ENCODE results near the gene WDR33. TPM values are rescaled to one million over a fixed set of nuclear protein-coding genes. Genes with fewer than 3 reads are reported as not detected.
"Not testable (repeated sequence)": the region's sequence is repeated elsewhere in the genome, so short reads cannot be mapped to it uniquely, and the experiment has no call there.

Gene WDR33
- total RNA-seq, 2 donors from 2014 or later: 41.8 to 48.6 TPM

DNA sequence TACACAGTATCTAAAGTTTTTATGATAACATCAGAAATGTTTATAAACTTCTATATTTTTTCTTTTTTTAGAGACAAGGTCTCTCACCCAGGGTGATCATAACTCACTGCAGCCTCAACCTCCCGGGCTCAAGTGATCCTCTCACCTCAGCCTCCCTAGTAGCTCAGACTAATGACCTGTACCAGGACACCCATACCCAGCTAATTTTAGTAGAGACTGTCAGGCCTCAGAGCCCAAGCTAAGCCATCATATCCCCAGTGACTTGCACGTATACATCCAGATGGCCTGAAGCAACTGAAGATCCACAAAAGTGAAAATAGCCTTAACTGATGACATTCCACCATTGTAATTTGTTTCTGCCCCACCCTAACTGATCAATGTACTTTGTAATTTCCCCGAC lies 1.5 kb upstream of the WDR33 start:
- DNase-seq (ENCODE audit: low spot score); intact Hi-C loops (cut with DNase I): not testable (repeated sequence)

DNA sequence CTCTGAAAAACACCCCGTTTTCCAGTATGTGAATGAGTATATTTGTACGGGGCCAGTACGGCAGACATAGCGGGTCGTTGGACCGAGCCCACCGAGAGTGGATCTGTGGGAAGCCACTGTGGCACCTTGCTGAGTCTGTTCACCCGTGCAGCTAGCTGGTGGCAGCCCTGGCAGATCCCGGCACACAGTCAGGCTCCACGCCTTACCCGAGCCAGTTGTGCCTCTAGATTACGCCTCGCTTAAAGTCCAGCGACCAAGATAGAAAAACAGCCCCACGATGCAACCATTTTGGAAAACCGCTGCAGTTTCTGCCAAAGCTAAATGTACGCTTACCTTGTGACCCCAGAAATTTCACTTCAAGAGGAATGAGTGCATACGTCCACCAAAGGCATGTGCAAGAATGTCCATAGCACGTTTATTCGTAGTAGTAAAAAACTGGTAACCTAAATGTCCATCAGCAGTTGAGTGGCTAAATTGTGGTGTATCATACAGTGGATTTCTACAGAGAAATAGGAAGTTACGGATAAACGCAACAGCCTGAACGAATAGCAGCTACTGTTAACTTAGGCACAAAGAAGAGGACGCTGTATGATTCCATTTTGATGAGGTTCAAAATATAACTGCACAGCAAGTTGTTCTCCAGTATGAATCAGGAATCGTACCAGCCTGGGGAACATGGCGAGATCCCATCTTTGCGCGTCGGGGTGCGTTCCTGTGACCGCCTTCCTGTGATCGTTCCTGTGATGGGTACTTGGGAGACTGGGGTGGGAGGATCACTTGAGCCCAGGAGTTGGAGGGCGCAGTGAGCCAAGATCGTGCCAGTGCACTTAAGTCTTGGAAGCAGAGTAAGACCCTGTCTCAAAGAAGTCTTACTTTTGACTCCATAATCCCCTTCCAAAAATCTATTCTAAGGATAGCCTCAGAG lies 688 bp upstream of the WDR33 start:
- DNase-seq (ENCODE audit: low spot score): no peak
- intact Hi-C loops (cut with DNase I): no loop called here

GRCh38 chr2:127810156-127810618 lies 784 bp downstream of the WDR33 start:
- intact Hi-C loops (cut with DNase I): no loop called here
- DNase-seq (ENCODE audit: low spot score): no peak

DNA sequence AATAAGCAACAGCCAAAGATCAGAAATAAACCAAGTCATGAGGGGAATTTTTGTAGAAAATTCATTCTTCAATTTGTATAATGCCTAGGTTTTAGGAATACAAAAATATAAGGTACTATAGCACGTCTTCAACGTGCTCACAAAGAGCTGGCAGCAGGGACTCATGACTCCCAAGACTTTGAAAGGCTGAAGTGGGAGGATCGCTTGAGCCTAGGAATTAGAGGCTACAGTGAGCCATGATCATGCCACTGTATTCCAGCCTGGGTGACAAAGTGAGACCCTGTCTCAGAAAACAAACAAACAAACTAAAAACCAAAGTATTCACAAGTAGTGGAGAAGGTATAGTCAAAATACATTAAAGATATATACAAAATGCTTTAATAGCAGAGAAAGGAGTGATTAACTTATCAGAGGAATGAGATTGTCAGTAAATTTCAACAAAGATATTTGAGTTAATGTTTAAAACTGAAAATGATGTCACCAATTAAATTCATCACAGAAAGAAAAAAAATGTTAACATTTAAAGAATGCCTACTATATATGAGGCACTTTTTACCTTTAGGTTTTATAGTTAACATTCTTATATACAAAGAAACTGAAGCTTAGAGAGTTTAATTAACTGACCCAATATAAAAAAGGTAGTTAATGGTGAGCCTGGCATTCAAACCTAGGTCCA lies 3.2 kb downstream of the WDR33 start:
- intact Hi-C loops (cut with DNase I): no loop called here
- no peak for DNase-seq (ENCODE audit: low spot score)

DNA sequence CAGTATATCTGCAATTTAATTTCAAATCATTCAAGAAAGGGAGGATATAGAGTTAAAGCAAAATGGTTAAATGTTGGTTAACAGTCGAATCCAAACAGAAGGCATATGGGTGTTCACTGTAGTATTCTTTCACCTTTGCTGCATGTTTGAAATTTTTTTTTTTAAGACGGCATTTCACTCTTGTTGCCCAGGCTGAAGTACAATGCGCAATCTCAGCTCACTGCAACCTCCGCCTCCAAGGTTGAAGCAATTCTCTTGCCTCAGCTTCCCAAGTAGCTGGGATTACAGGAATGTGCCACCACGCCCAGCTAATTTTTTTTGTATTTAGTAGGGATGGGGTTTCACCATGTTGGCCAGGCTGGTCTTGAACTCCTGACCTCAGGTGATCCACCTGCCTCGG lies 4.1 kb downstream of the WDR33 start:
- intact Hi-C loops (cut with DNase I); DNase-seq (ENCODE audit: low spot score): not testable (repeated sequence)

DNA sequence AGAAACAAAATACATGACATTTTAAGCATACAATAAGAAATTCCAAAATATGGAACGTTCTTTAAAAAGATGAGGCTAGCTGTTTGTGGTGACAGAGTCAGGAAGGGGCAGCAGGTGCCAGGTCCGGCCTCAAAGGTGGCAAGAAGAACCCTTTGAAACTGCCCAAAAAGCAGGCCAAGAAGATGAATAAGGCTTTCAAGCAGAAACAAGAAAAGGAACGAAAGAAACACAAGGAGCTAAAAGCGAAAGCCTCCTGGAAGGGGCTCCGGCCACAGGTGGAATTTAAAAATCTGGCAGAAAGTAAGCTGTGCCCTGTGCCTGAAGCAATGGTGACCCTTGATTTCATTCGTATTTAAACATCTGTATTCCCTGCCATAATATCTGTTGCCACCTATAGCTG lies 5.5 kb downstream of the WDR33 start:
- DNase-seq (ENCODE audit: low spot score): no peak
- intact Hi-C loops (cut with DNase I): no loop called here

DNA sequence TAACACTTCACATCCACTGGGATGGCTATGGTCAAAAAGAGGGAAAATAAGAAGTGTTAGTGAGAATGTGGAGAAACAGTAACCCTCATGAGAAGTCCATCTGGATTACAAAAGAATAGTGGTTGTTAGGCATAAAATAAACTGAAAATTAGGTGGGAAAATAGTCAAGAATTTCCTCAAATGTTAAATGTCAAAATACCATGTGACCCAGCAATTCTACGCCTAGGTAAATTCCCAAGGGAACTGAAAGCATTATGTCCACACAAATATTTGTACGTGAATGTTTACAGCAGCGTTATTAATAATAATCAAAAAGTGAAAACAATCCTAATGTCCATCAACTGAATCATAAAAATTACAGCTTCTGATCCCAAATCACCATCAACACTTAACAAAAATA lies 11.0 kb downstream of the WDR33 start:
- intact Hi-C loops (cut with DNase I): no loop called here
- no peak for DNase-seq (ENCODE audit: low spot score)

DNA sequence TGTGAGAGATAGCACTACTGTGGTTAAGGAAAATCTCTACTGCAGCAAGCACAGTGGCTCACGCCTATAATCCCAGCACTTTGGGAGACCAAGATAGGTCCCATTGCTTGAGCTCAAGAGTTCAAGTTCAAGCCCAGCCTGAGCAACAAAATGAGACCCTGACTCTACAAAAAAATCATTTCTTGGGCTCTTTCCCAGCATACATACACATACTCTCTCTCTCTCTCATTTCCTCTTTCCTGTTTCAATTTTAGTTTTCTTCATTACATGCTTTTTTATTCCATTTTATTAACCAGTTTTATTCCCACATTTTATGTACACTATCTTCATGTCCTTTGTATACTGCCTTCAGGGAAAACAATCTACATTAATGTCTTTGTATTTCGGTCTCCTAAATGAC lies 14.6 kb downstream of the WDR33 start:
- intact Hi-C loops (cut with DNase I): no loop called here
- no peak for DNase-seq (ENCODE audit: low spot score)

DNA sequence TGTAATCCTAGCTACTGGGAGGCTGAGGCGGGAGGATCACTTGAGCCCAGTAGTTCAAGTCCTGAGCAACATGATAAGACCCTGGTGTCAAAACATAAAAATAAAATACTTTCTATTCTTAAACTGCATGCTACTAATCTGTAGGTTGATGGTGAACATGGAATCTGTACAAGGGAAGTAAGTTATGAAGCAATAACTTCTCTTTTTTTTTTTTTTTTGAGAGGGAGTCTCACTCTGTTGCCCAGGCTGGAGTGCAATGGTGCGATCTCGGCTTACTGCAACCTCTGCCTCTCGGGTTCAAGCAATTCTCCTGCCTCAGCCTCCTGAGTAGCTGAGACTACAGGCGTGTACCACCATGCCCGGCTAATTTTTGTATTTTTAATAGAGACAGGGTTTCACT lies 16.1 kb downstream of the WDR33 start:
- DNase-seq (ENCODE audit: low spot score); intact Hi-C loops (cut with DNase I): not testable (repeated sequence)

GRCh38 chr2:127792805-127793204 lies 18.2 kb downstream of the WDR33 start:
- no peak for DNase-seq (ENCODE audit: low spot score)
- intact Hi-C loops (cut with DNase I): no loop called here

DNA sequence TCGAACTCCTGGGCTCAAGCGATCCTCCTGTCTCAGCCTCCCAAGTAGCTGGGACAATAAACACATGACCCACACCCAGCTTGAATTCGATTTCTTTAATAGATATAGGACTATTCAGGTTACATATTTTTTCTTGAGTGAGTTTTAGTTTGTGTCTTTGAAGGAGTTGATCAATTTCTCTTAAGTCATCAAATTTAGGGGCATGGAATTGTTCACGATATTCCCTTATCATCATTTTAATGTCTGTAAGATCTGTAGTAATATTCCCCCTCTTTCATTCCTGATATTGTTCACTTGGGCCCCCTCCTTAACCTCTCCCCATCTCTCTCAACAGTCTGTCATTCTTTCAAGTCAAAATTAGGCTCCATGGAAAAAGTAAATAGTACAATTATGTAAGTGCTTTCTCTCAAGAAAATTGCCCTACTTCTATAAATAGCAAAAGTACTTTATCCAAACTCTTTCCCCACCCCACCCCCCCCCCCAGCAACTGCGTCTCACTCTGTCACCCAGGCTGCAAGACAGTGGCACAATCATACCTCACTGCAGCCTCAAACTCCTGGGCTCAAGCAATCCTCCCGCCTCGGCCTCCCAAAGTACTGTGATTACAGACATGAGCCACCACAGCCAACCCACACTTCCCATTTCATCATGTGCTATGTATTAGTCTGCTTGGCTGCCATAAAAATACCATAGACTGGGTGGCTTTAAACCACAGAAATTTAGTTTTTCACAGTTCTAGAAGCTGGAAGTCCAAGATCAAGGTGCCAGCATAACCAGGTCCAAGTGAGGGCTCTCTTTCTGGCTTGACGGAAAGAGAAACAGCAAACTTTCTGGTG lies 20.1 kb downstream of the WDR33 start:
- intact Hi-C loops (cut with DNase I): no loop called here
- no peak for DNase-seq (ENCODE audit: low spot score)

DNA sequence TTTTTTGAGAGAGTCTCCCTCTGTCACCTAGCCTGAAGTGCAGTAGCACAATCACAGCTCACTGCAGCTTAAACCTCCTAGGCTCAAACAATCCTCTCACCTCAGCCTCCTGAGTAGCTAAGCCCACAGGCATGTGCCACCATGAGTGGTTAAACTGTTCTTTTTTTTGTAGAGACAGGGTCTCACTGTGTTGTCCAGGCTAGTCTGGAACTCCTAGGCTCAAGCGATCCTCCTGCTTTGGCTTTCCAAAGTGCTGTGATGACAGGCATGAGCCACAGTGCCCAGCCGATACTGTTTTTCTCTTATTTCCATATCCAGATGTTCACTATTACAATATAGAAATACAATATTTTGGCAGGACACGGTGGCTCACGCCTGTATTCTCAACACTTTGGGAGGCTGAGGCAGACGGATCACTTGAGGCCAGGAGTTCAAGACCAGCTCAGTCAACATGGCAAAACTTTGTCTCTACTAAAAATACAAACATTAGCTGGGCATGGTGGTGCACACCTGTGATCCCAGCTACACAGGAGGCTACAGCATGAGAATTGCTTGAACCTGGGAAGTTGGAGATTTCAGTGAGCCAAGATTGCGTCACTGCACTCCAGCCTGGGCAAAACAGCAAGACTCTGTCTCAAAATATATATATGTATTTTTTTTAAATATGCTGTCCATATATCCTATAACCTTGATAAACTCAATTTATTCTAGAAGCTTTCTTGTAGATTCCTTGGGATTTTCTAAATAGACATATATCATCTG lies 24.7 kb downstream of the WDR33 start:
- intact Hi-C loops (cut with DNase I): no loop called here
- DNase-seq (ENCODE audit: low spot score): no peak

DNA sequence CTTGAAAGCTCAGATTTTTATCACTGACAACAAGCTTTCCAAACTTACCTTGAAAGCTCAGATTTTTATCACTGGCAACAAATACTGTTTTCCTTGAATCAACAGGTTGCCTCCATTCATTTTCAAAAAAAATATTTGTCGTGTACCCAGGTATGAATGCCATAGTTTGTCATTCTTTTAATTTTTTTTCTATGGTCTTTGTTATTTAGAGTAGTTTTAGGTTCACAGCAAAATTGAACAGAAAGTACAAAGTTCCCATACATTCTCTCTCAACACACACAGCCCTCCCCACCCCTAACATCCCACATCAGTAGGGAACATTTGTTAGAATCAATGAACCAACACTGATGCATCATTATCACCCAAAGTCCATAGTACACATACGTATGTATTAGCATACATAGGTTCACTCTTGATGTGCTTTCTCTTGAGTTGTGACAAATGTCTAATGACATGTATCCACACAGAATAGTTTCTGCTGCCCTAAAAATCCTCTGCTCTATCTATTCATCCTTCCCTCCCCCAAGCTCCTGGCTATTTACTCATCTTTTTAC lies 25.9 kb downstream of the WDR33 start:
- intact Hi-C loops (cut with DNase I): no loop called here
- no peak for DNase-seq (ENCODE audit: low spot score)

DNA sequence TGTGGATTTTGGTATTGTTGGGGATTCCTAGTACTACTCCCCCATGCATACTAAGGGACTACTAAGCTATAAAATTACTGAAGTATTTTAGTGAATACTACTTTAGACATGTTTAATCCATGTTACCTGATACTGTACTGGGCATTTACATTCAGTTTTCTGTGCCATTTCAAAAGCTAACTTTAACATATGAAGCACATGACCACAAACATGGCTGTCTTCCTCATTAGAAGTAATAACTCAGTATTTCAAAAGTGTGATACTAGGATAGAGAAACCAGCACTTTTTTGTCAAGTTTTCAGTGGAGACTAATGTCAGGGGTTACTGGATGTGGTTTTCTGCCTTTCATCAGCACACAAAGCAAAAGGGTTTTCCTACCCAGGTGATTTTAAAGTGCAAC lies 27.9 kb downstream of the WDR33 start:
- no peak for DNase-seq (ENCODE audit: low spot score)
- intact Hi-C loops (cut with DNase I): no loop called here

- intact Hi-C loops (cut with DNase I): no loop called here
- DNase-seq (ENCODE audit: low spot score): no peak
These were observed 32.1 kb downstream of the WDR33 start for GRCh38 chr2:127778850-127779249.

GRCh38 chr2:127778447-127778846 lies 32.5 kb downstream of the WDR33 start:
- intact Hi-C loops (cut with DNase I): no loop called here

DNA sequence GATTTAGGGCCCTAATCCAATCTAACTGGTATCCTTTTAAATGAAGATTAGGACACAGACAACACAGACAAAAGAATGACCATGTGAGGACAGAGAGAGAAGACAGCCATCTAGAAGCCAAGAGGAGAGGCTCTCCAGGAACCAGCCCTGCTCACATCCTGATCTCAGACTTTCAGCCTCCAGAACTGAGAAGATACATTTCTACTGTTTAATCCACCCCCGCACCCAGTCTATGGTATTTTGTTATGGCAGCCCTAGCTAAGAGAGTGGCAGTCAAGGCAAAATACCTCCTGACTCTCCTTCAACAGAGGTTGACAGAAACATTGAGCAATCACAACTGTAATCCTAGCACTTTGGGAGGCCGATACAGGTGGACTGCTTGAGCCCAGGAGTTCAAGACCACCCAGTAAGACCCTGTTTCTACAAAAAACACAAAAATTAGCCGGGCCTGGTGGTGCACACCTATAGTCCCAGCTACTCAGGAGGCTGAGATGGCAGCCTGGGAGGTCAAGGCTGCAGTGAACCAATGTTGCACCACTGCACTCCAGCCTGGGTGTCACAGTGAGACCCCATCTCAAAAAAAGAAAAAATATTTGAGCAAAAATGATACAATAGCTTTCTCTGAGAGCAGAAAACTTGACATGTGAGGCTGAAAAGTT lies 34.7 kb downstream of the WDR33 start:
- no peak for DNase-seq (ENCODE audit: low spot score)

More at GRCh38 chr2:127778447-127778846, 32.5 kb downstream of the WDR33 start:
- DNase-seq (ENCODE audit: low spot score): no peak

GRCh38 chr2:127771756-127772155 lies 39.2 kb downstream of the WDR33 start:
- DNase-seq (ENCODE audit: low spot score): no peak
- intact Hi-C loops (cut with DNase I): no loop called here

More for the DNA sequence above, 34.7 kb downstream of the WDR33 start:
- intact Hi-C loops (cut with DNase I): no loop called here

Data from posterior vena cava (tissue), 2 donors.